HCT116 (cell line): Measurements from ENCODE around the gene SCGB3A1. TPM values are rescaled to one million over a fixed set of nuclear protein-coding genes. Genes with fewer than 3 reads are reported as not detected.

Experiments
- ATAC-seq: fragments of 200-7000 bp; cut with Tn5 transposase; 2 replicates; pipeline ENCODE4 v1.9.1; 2020; ENCODE audit warnings: mild to moderate bottlenecking, moderate library complexity
- BruUV-seq: library from RNA; stranded (reverse); fragments of 400-500 nt; replicated peaks from 2 replicates; lab custom pipeline; 2021; lab: Mats Ljungman, UMichigan
- CTCF ChIA-PET: fragments of 300-600 bp; sonication (Branson Sonifier 250); formaldehyde crosslinking; loops from one replicate; lab custom pipeline; 2021; ENCODE audit warnings: antibody characterized with exemption; lab: Charles Lee
- POLR2A ChIA-PET: fragments of 300-600, 350-600 bp; sonication (Branson Sonifier 250); formaldehyde crosslinking; loops from one replicate; lab custom pipeline; 2021; ENCODE audit warnings: antibody characterized with exemption; lab: Charles Lee
- RAD21 ChIA-PET, 2 experiments: fragments of 300-600 bp; sonication (Branson Sonifier 250); formaldehyde crosslinking; loops; one replicate each; lab custom pipeline; 2023; ENCODE audit warnings: low total read pairs in 2 of 2; ENCODE audit not compliant: uncharacterized antibody in 2 of 2, unreplicated experiment in 2 of 2, low non-redundant PET in 1 of 2; lab: Charles Lee
- DNase-seq: peaks from one replicate; pipeline ENCODE4 v3.0.0-alpha.2; 2010; ENCODE audit warnings: low read depth, low spot score
- H2AFZ ChIP-seq: fragments of 200-600 bp; shearing (Covaris generic), sonication (generic); 2 replicates; pipeline ENCODE4 v1.6.1; 2017; ENCODE audit warnings: low read depth, mixed run types, mixed read lengths, antibody characterized with exemption, low read length; ENCODE audit not compliant: poor library complexity, severe bottlenecking
- H3K27ac ChIP-seq: 2 replicates; pipeline ENCODE4 v1.5.1; 2012; ENCODE audit warnings: low read depth, low read length
- H3K27me3 ChIP-seq: fragments of 200-600 bp; sonication (generic); 2 replicates; pipeline ENCODE4 v1.6.1; 2016; ENCODE audit warnings: mixed run types, low read length, mixed read lengths; ENCODE audit not compliant: insufficient read depth
- H3K36me3 ChIP-seq, 2 experiments: fragments of 200-500 bp in 1 of 2; fragments of 200-600 bp in 1 of 2; sonication (Bioruptor generic) in 1 of 2; sonication (generic) in 1 of 2; 2 replicates each; pipeline versions ENCODE4 v1.5.1 to v1.6.1; 2014 to 2016; ENCODE audit warnings: low read length in 2 of 2, inconsistent platforms in 1 of 2, mixed read lengths in 1 of 2, mixed run types in 1 of 2; ENCODE audit not compliant: insufficient read depth in 2 of 2, control insufficient read depth in 1 of 2
- H3K4me1 ChIP-seq, 2 experiments: fragments of 200-600 bp in 1 of 2; sonication (generic) in 1 of 2; 2 replicates each; pipeline versions ENCODE4 v1.5.1 to v1.6.1; 2012 to 2017; ENCODE audit warnings: low read length in 2 of 2, inconsistent platforms in 1 of 2, mild to moderate bottlenecking in 1 of 2, mixed read lengths in 1 of 2, mixed run types in 1 of 2, moderate library complexity in 1 of 2; ENCODE audit not compliant: insufficient read depth in 2 of 2, control insufficient read depth in 1 of 2
- H3K4me2 ChIP-seq: fragments of 200-600 bp; sonication (generic); 2 replicates; pipeline ENCODE4 v1.6.1; 2017; ENCODE audit warnings: mixed run types, low read length, mixed read lengths
- H3K4me3 ChIP-seq, 2 experiments: fragments of 200-600 bp in 1 of 2; sonication (generic) in 1 of 2; replicated peaks in 1 of 2; 2 replicates each; pipeline ENCODE4 v1.5.1; 2011 to 2016; ENCODE audit warnings: low read length in 2 of 2, control low read depth in 1 of 2, low read depth in 1 of 2, mild to moderate bottlenecking in 1 of 2, mixed read lengths in 1 of 2, mixed run types in 1 of 2
- H3K79me2 ChIP-seq: fragments of 200-600 bp; sonication (generic); 2 replicates; pipeline ENCODE4 v1.6.1; 2017; ENCODE audit warnings: mild to moderate bottlenecking, mixed run types, low read length, moderate library complexity, mixed read lengths; ENCODE audit not compliant: insufficient read depth
- H3K9ac ChIP-seq: fragments of 200-600 bp; sonication (generic); 2 replicates; pipeline ENCODE4 v1.6.1; 2016; ENCODE audit warnings: low read length, mixed read lengths
- H3K9me2 ChIP-seq: fragments of 200-600 bp; sonication (generic), shearing (Covaris generic); 2 replicates; pipeline ENCODE4 v1.6.1; 2017; ENCODE audit warnings: mixed run types, mild to moderate bottlenecking, moderate library complexity; ENCODE audit not compliant: insufficient read depth
- H3K9me3 ChIP-seq, 2 experiments: fragments of 200-500 bp in 1 of 2; fragments of 200-600 bp in 1 of 2; sonication (Bioruptor generic) in 1 of 2; sonication (generic) in 1 of 2; 2 replicates each; pipeline ENCODE4 v1.6.1; 2014 to 2017; ENCODE audit warnings: low read length in 2 of 2, mixed read lengths in 2 of 2, inconsistent platforms in 1 of 2, low read depth in 1 of 2, mild to moderate bottlenecking in 1 of 2, mixed run types in 1 of 2, moderate library complexity in 1 of 2; ENCODE audit not compliant: control insufficient read depth in 1 of 2, insufficient read depth in 1 of 2
- H4K20me1 ChIP-seq: fragments of 200-600 bp; sonication (generic), shearing (Covaris generic); 2 replicates; pipeline ENCODE4 v1.6.1; 2017; ENCODE audit warnings: mixed run types, mild to moderate bottlenecking, moderate library complexity; ENCODE audit not compliant: insufficient read depth
- ATF3 ChIP-seq: IDR thresholded peaks from 2 replicates; pipeline ENCODE4 v1.6.1; 2012
- CBX3 ChIP-seq: IDR thresholded peaks from 2 replicates; pipeline ENCODE4 v1.6.1; 2012; ENCODE audit warnings: low read depth
- CEBPB ChIP-seq: IDR thresholded peaks from 2 replicates; pipeline ENCODE4 v1.6.1; 2012; ENCODE audit warnings: low read depth
- EGR1 ChIP-seq: IDR thresholded peaks from 2 replicates; pipeline ENCODE4 v1.6.1; 2012; ENCODE audit warnings: low read depth
- EZH2 ChIP-seq: fragments of 200-600 bp; sonication (generic); IDR thresholded peaks from 2 replicates; pipeline ENCODE4 v1.6.1; 2017; ENCODE audit warnings: antibody characterized with exemption, mixed run types
- EZH2phosphoT487 ChIP-seq: fragments of 200-600 bp; IDR thresholded peaks from 2 replicates; pipeline ENCODE4 v1.6.1; 2018; ENCODE audit warnings: antibody characterized with exemption, borderline replicate concordance
- JUND ChIP-seq: IDR thresholded peaks from 2 replicates; pipeline ENCODE4 v1.6.1; 2012
- POLR2AphosphoS5 ChIP-seq: IDR thresholded peaks from 2 replicates; pipeline ENCODE4 v1.6.1; 2011; ENCODE audit warnings: mild to moderate bottlenecking, low read depth, low read length, moderate library complexity
- RAD21 ChIP-seq: IDR thresholded peaks from 2 replicates; pipeline ENCODE4 v1.6.1; 2012; ENCODE audit warnings: low read depth, mild to moderate bottlenecking
- SP1 ChIP-seq: IDR thresholded peaks from 2 replicates; pipeline ENCODE4 v1.6.1; 2012; ENCODE audit warnings: low read depth
- SRF ChIP-seq: IDR thresholded peaks from 2 replicates; pipeline ENCODE4 v1.6.1; 2012; ENCODE audit warnings: low read depth
- TCF7L2 ChIP-seq: IDR thresholded peaks from 2 replicates; pipeline ENCODE4 v1.7.0; 2011; ENCODE audit warnings: borderline replicate concordance, inconsistent platforms; ENCODE audit not compliant: insufficient read depth, insufficient read length; ENCODE audit errors: extremely low read depth
- YY1 ChIP-seq: IDR thresholded peaks from 2 replicates; pipeline ENCODE4 v1.6.1; 2011; ENCODE audit warnings: low read length, low read depth, moderate library complexity, mild to moderate bottlenecking; ENCODE audit not compliant: insufficient replicate concordance; ENCODE audit errors: extremely low read depth
- ZBTB33 ChIP-seq: IDR thresholded peaks from 2 replicates; pipeline ENCODE4 v1.6.1; 2011; ENCODE audit warnings: mild to moderate bottlenecking, low read length, moderate library complexity; ENCODE audit not compliant: insufficient replicate concordance; ENCODE audit errors: extremely low read depth
- ZFX ChIP-seq: fragments of 450-650 bp; IDR thresholded peaks from 2 replicates; pipeline ENCODE4 v1.6.1; 2017
- ZNF274 ChIP-seq: fragments of 200-500 bp; sonication (Bioruptor generic); IDR thresholded peaks from 2 replicates; pipeline ENCODE4 v1.6.1; 2014; ENCODE audit warnings: mild to moderate bottlenecking, low read depth, low read length, inconsistent platforms
- intact Hi-C: fragments of 100-400 bp; cut with micrococcal nuclease; formaldehyde crosslinking; loops from 2 replicates; pipeline ENCODE4 v1.10.0; 2022
- total RNA-seq: library from RNA; stranded (reverse); gene quantifications from one replicate; pipeline ENCODE4 v1.2.1, GENCODE V29; 2021; ENCODE audit not compliant: unreplicated experiment

Gene SCGB3A1
- total RNA-seq, 1 experiment from 2014 or later: not detected

- TF ChIP-seq SRF (no peak), JUND (no peak), ATF3 (no peak), EZH2phosphoT487 (no peak), EZH2 (no peak), YY1 (no peak), POLR2AphosphoS5 (no peak), ZFX (no peak), EGR1 (no peak), TCF7L2 (no peak), CEBPB (no peak), ZNF274 (no peak)
Measured at GRCh38 chr5:180595046-180595379, 3.7 kb upstream of the SCGB3A1 start (continued).

GRCh38 chr5:180594311-180595045, 3.2 kb upstream of the SCGB3A1 start:
- ChIA-PET RAD21 (no interaction called here), POLR2A (no interaction called here), CTCF (no interaction called here)
- intact Hi-C loops: no loop called here
- Histone ChIP-seq H3K36me3 (no peaks in the 10 kb centered on the region), H3K9ac (no peak overlapping the region), H3K4me3 (no peak overlapping the region), H3K79me2 (no peaks in the 10 kb centered on the region), H3K9me2 (no peaks in the 10 kb centered on the region), H3K27me3 (no peaks in the 10 kb centered on the region), H3K9me3 (no peaks in the 10 kb centered on the region), H3K27ac (no peak overlapping the region), H3K4me1 (no peaks in the 10 kb centered on the region), H2AFZ (no peak overlapping the region), H3K4me2 (no peak overlapping the region), H4K20me1 (no peaks in the 10 kb centered on the region)
- TF ChIP-seq CBX3 (no peak), JUND (no peak), ZBTB33 (no peak), ZNF274 (no peak), EZH2phosphoT487 (no peak), SP1 (no peak), SRF (no peak), POLR2AphosphoS5 (no peak), CEBPB (no peak), RAD21 (no peak), ATF3 (no peak)
- ATAC-seq (no peak; the same call in 1 of the 2 replicates), DNase-seq (no peak)
- BruUV-seq: no TSS peak
